Thyroid gland (tissue), 4 donors: Measurements from ENCODE around the gene FAM53A.
A peak's percentile ranks its signal among the peaks of the same experiment; 100 is the strongest.

Source experiments
- CTCF ChIP-seq, 6 experiments: fragments of 200-600 bp in 3 of 6; fragments of 450-650 bp in 3 of 6; sonication (generic) in 3 of 6; IDR thresholded peaks; one replicate each; pipeline ENCODE4 v1.5.1; 2016 to 2019; ENCODE audit warnings: antibody characterized with exemption in 6 of 6, mild to moderate bottlenecking in 2 of 6, inconsistent platforms in 1 of 6, moderate library complexity in 1 of 6
- POLR2A ChIP-seq, 2 donors: fragments of 450-650 bp; IDR thresholded peaks; one replicate each; pipeline ENCODE4 v1.6.1; 2017; ENCODE audit warnings: antibody characterized with exemption in 2 of 2, mild to moderate bottlenecking in 2 of 2, moderate library complexity in 1 of 2

DNA sequence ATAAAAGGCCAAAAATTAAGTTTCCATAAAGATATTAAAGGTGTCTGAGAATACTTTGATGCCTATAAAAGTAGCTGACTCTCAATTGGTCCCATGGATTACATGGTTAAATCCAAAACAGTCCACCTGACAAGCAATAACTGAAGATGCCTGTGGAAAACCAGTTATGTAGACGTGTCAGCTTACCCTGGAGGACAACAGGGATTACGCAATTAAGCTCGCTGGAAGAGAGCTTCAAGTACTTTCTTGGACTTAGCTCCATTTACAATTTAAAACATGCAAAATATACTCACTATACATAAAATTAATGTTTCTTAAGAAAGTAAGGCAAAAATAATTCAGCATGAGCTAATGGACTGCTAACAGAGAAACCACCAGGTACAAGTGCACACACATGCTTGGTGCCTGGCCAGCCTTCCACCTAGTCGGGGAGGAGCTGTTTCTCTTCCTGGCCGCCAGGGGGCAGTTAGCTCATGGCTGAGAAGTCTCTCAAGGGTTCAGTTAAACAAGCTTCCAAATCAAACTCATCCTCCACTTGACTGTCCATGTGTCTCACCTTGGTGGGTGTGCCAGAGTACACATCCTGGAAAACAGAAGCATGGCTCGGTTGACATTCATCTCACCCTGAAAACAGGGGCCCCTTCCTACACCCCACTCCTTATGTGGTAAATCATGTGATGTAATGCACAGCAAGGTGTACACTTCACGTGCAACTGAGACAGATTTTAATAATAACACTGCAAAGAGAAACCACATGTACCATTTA lies 9.2 kb upstream of the FAM53A start:
- TF ChIP-seq POLR2A (IDR thresholded peaks at IDR 0.05) (no peak), CTCF (IDR thresholded peaks at IDR 0.05) (peak; percentile 87 to 94 (median 92))
